Measurements from ENCODE around the gene HARS2.
"Not testable (repeated sequence)": the region's sequence is repeated elsewhere in the genome, so short reads cannot be mapped to it uniquely, and the experiment has no call there.

Gene HARS2

GRCh38 chr5:140721395-140721794 lies 30.1 kb downstream of the HARS2 start:
- not testable (repeated sequence) for H3K4me1 ChIP-seq (ENCODE audit: control insufficient read depth, insufficient read depth, low read length); H3K4me3 ChIP-seq (ENCODE audit: insufficient read depth, low read depth, low read length); H3K36me3 ChIP-seq (ENCODE audit: control insufficient read depth, insufficient read depth, low read length); H3K9me3 ChIP-seq (ENCODE audit: control insufficient read depth, low read length); H3K27ac ChIP-seq (ENCODE audit: insufficient read depth, low read depth, low read length, poor library complexity, severe bottlenecking); H3K27me3 ChIP-seq (ENCODE audit: control insufficient read depth, insufficient read depth, low read length, poor library complexity, severe bottlenecking)
- WGBS, 2 experiments, result 83 to 85% methylated on average over 5 of the region's 5 CpGs

GRCh38 chr5:140725799-140726471 lies 34.7 kb downstream of the HARS2 start:
- H3K27ac ChIP-seq (ENCODE audit: insufficient read depth, low read depth, low read length, poor library complexity, severe bottlenecking), result no peak overlapping the region
- no peaks in the 10 kb centered on the region for H3K9me3 ChIP-seq (ENCODE audit: control insufficient read depth, low read length)
- peak overlapping the region; percentile 43 for H3K4me3 ChIP-seq (ENCODE audit: insufficient read depth, low read depth, low read length)
- H3K4me1 ChIP-seq (ENCODE audit: control insufficient read depth, insufficient read depth, low read length), result no peaks in the 10 kb centered on the region
- no peaks in the 10 kb centered on the region for H3K27me3 ChIP-seq (ENCODE audit: control insufficient read depth, insufficient read depth, low read length, poor library complexity, severe bottlenecking)
- 8 to 12% methylated on average over 20 to 23 of the region's 23 CpGs for WGBS, 2 experiments
- H3K36me3 ChIP-seq (ENCODE audit: control insufficient read depth, insufficient read depth, low read length), result no peaks in the 10 kb centered on the region

GRCh38 chr5:140733098-140733497 lies 41.8 kb downstream of the HARS2 start:
- 65 to 75% methylated on average over 4 of the region's 4 CpGs for WGBS, 2 experiments
- Histone ChIP-seq H3K27me3 (ENCODE audit: control insufficient read depth, insufficient read depth, low read length, poor library complexity, severe bottlenecking) (no peaks in the 10 kb centered on the region), H3K9me3 (ENCODE audit: control insufficient read depth, low read length) (no peaks in the 10 kb centered on the region), H3K36me3 (ENCODE audit: control insufficient read depth, insufficient read depth, low read length) (no peaks in the 10 kb centered on the region), H3K27ac (ENCODE audit: insufficient read depth, low read depth, low read length, poor library complexity, severe bottlenecking) (no peak overlapping the region), H3K4me1 (ENCODE audit: control insufficient read depth, insufficient read depth, low read length) (no peaks in the 10 kb centered on the region), H3K4me3 (ENCODE audit: insufficient read depth, low read depth, low read length) (no peak overlapping the region)

- H3K36me3 ChIP-seq (ENCODE audit: control insufficient read depth, insufficient read depth, low read length), result no peaks in the 10 kb centered on the region
- H3K27ac ChIP-seq (ENCODE audit: insufficient read depth, low read depth, low read length, poor library complexity, severe bottlenecking), result no peak overlapping the region
- no peaks in the 10 kb centered on the region for H3K4me1 ChIP-seq (ENCODE audit: control insufficient read depth, insufficient read depth, low read length)
- WGBS, 2 experiments, result 84 to 89% methylated on average over 6 to 7 of the region's 7 CpGs
- H3K27me3 ChIP-seq (ENCODE audit: control insufficient read depth, insufficient read depth, low read length, poor library complexity, severe bottlenecking), result no peaks in the 10 kb centered on the region
- H3K4me3 ChIP-seq (ENCODE audit: insufficient read depth, low read depth, low read length), result no peak overlapping the region
- no peaks in the 10 kb centered on the region for H3K9me3 ChIP-seq (ENCODE audit: control insufficient read depth, low read length)
Observed at GRCh38 chr5:140734354-140734753, 43.1 kb downstream of the HARS2 start.

- Histone ChIP-seq H3K36me3 (ENCODE audit: control insufficient read depth, insufficient read depth, low read length) (no peaks in the 10 kb centered on the region), H3K27me3 (ENCODE audit: control insufficient read depth, insufficient read depth, low read length, poor library complexity, severe bottlenecking) (no peaks in the 10 kb centered on the region), H3K4me3 (ENCODE audit: insufficient read depth, low read depth, low read length) (no peak overlapping the region), H3K4me1 (ENCODE audit: control insufficient read depth, insufficient read depth, low read length) (no peaks in the 10 kb centered on the region), H3K27ac (ENCODE audit: insufficient read depth, low read depth, low read length, poor library complexity, severe bottlenecking) (no peak overlapping the region), H3K9me3 (ENCODE audit: control insufficient read depth, low read length) (no peaks in the 10 kb centered on the region)
- whole genome bisulfite sequencing, 2 experiments, result 88 to 100% methylated on average over 1 of the region's 1 CpG
Observed at GRCh38 chr5:140737486-140737885, 46.2 kb downstream of the HARS2 start.

- no peaks in the 10 kb centered on the region for H3K4me1 ChIP-seq (ENCODE audit: control insufficient read depth, insufficient read depth, low read length)
- 40 to 78% methylated on average over 1 of the region's 1 CpG for WGBS, 2 experiments
- no peaks in the 10 kb centered on the region for H3K9me3 ChIP-seq (ENCODE audit: control insufficient read depth, low read length)
- no peaks in the 10 kb centered on the region for H3K27me3 ChIP-seq (ENCODE audit: control insufficient read depth, insufficient read depth, low read length, poor library complexity, severe bottlenecking)
- H3K27ac ChIP-seq (ENCODE audit: insufficient read depth, low read depth, low read length, poor library complexity, severe bottlenecking), result no peak overlapping the region
- no peak overlapping the region for H3K4me3 ChIP-seq (ENCODE audit: insufficient read depth, low read depth, low read length)
- H3K36me3 ChIP-seq (ENCODE audit: control insufficient read depth, insufficient read depth, low read length), result no peaks in the 10 kb centered on the region
Observed at GRCh38 chr5:140741967-140742366, 50.7 kb downstream of the HARS2 start.
